Thoracic aorta (tissue), 2 donors: ENCODE measurements around the gene RHOH. TPM values are rescaled to one million over a fixed set of nuclear protein-coding genes. Genes with fewer than 3 reads are reported as not detected.

Experiments
- ATAC-seq: fragments of 150-250 bp; one replicate; pipeline ENCODE4 v1.8.0; 2017; ENCODE audit warnings: low read depth; ENCODE audit not compliant: insufficient number of reproducible peaks, low FRiP score
- DNase-seq: peaks from one replicate; pipeline ENCODE4 v3.0.0-alpha.2; 2020; ENCODE audit warnings: low spot score
- H3K27ac ChIP-seq, 2 donors: fragments of 200-600 bp; sonication (generic); 1 replicate in 1 of 2; 2 replicates in 1 of 2; pipeline ENCODE4 v1.5.1; 2016; ENCODE audit warnings: mild to moderate bottlenecking in 2 of 2, moderate library complexity in 2 of 2
- H3K27me3 ChIP-seq: fragments of 200-600 bp; sonication (generic); replicated peaks from 2 replicates; pipeline ENCODE4 v1.6.0; 2016; ENCODE audit warnings: mild to moderate bottlenecking; ENCODE audit not compliant: insufficient read depth
- H3K36me3 ChIP-seq: fragments of 200-600 bp; sonication (generic); one replicate; pipeline ENCODE4 v1.5.1; 2016
- H3K4me1 ChIP-seq, 2 donors: fragments of 200-600 bp; sonication (generic); 1 replicate in 1 of 2; 2 replicates in 1 of 2; pipeline versions ENCODE4 v1.5.1 to v1.6.0; 2016; ENCODE audit warnings: low read depth in 2 of 2, mild to moderate bottlenecking in 1 of 2; ENCODE audit not compliant: control insufficient read depth in 1 of 2
- H3K4me3 ChIP-seq: fragments of 200-600 bp; sonication (generic); 2 replicates; pipeline ENCODE4 v1.5.1; 2016; ENCODE audit warnings: mild to moderate bottlenecking
- H3K9me3 ChIP-seq: fragments of 200-600 bp; sonication (generic); 2 replicates; pipeline ENCODE4 v1.5.1; 2016
- CTCF ChIP-seq: fragments of 200-600 bp; sonication (generic); IDR thresholded peaks from one replicate; pipeline ENCODE4 v1.5.1; 2019; ENCODE audit warnings: antibody characterized with exemption
- total RNA-seq, 2 donors: library from RNA; depleted of rRNA; stranded (reverse); fragments of >200 nt; gene quantifications; one replicate each; pipeline versions ENCODE4 v1.1.0 to v1.2.3, GENCODE V29; 2016

The RHOH gene
- total RNA-seq, 2 donors from 2014 or later = 5.8 to 10.2 TPM

GRCh38 chr4:40265910-40266274 is 69.1 kb downstream of the RHOH start:
- H3K4me1 ChIP-seq = no peaks in the 10 kb centered on the region
- no peak for ATAC-seq
- no peak overlapping the region for H3K4me3 ChIP-seq
- no peaks in the 10 kb centered on the region for H3K27me3 ChIP-seq
- no peak for DNase-seq
- no peak overlapping the region for H3K27ac ChIP-seq
- H3K36me3 ChIP-seq = no peaks in the 10 kb centered on the region
- no peaks in the 10 kb centered on the region for H3K9me3 ChIP-seq
- no peak for TF ChIP-seq CTCF

DNA sequence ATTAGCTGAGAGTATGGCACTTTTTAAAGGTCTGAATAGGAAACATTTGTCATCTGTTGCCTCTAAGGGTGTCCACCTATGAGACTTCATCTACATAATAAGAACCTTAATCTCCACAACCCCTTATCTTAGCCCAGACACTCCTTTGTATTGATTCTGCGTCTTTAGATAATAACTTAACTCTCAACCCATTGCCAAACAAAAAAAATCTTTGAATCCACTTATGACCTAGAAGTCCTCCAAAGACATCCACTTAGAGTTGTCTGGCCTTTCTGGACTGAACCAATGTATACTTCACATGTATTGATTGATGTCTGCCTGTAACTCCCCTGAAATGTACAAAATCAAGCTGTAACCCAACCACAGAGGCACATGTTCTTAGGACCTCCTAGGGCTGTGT is 72.3 kb downstream of the RHOH start:
- Histone ChIP-seq H3K36me3 (no peaks in the 10 kb centered on the region), H3K4me1 (no peaks in the 10 kb centered on the region), H3K4me3 (no peak overlapping the region), H3K27ac (no peak overlapping the region), H3K27me3 (no peaks in the 10 kb centered on the region), H3K9me3 (no peaks in the 10 kb centered on the region)
- DNase-seq (no peak), ATAC-seq (no peak)
- no peak for TF ChIP-seq CTCF

- Histone ChIP-seq H3K4me3 (no peak overlapping the region), H3K27me3 (no peaks in the 10 kb centered on the region), H3K9me3 (no peaks in the 10 kb centered on the region), H3K4me1 (no peaks in the 10 kb centered on the region), H3K27ac (no peak overlapping the region), H3K36me3 (no peaks in the 10 kb centered on the region)
- no peak for ATAC-seq
- TF ChIP-seq CTCF = no peak
- no peak for DNase-seq
These were observed 73.8 kb downstream of the RHOH start for GRCh38 chr4:40270609-40271008.

DNA sequence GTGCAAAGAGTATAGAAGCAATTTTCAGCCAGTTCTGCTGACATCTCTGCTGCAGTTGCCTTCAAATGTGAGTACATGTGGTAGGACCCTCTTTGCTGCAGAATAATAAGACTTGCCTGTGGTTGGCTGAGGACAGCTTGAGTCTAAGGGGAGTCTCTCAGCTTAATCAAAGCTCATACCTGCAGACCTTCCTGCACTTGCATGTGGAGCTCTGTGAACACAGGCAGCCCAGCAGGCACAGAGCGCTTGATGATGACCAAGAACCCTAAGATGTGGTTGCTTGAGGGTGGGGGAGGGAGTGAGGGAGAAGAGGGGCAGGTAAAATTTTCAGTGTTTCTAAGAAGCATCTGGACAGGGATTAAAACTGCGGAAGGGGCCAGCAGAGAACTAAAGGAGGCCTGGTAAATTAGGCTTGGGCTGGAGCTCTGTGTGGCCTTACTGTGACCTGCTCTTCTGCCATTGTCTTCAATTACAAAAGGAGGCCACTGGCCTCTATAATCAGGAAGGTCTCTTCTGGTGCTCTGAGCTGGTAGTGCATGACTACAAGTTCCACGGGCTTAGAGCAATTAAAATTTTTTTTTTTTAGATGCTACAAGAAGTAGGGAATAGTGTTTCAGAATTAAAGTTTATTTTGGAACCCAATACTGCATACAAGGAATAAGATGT is 78.4 kb downstream of the RHOH start:
- Histone ChIP-seq H3K27me3 (no peaks in the 10 kb centered on the region), H3K4me1 (no peaks in the 10 kb centered on the region), H3K36me3 (no peaks in the 10 kb centered on the region), H3K4me3 (no peak overlapping the region), H3K9me3 (no peaks in the 10 kb centered on the region), H3K27ac (no peak overlapping the region)
- ATAC-seq (no peak), DNase-seq (no peak)
- no peak for TF ChIP-seq CTCF

- DNase-seq (no peak), ATAC-seq (no peak)
- Histone ChIP-seq H3K4me1 (no peaks in the 10 kb centered on the region), H3K36me3 (no peaks in the 10 kb centered on the region), H3K27me3 (no peaks in the 10 kb centered on the region), H3K27ac (no peak overlapping the region), H3K9me3 (no peaks in the 10 kb centered on the region), H3K4me3 (no peak overlapping the region)
- TF ChIP-seq CTCF = no peak
These were observed 79.7 kb downstream of the RHOH start for GRCh38 chr4:40276546-40276945.
